Right lobe of liver (tissue), 4 donors: Measurements from ENCODE around the gene MMS22L.

Source experiments
- CTCF ChIP-seq, 4 donors: fragments of 200-600 bp in 3 of 4; fragments of 450-650 bp in 1 of 4; IDR thresholded peaks; one replicate each; pipeline versions ENCODE4 v1.5.1 to v1.8.0; 2016 to 2022; ENCODE audit warnings: antibody characterized with exemption in 4 of 4, mild to moderate bottlenecking in 2 of 4
- POLR2A ChIP-seq: fragments of 450-650 bp; IDR thresholded peaks from one replicate; pipeline ENCODE4 v1.6.1; 2017; ENCODE audit warnings: antibody characterized with exemption, mild to moderate bottlenecking
- donor health status: DM: no; HTN: no; CAD: no.
- donor health status: DM: no; HTN: no; CAD: no.
- donor health status: DM: no; HTN: yes; CAD: no.

GRCh38 chr6:97282238-97282725 is 734 bp downstream of the MMS22L start:
- no peak for TF ChIP-seq CTCF (IDR thresholded peaks at IDR 0.05)
- no peak for TF ChIP-seq POLR2A
